ENCODE measurements around the gene LINC01488.

GRCh38 chr11:69437876-69438205 lies 43.6 kb upstream of the LINC01488 start:
- no peak for TF ChIP-seq SP1 (IDR thresholded peaks at IDR 0.05; ENCODE audit: low read depth, low read length)
- no peak for TF ChIP-seq TAF1 (IDR thresholded peaks at IDR 0.05; ENCODE audit: borderline replicate concordance, low read depth, low read length)
- TF ChIP-seq CTCF (IDR thresholded peaks at IDR 0.05 in 2 of 3, conservative IDR thresholded peaks at IDR 0.05 in 1 of 3; ENCODE audit: control insufficient read depth in 2 of 3, extremely low read depth in 1 of 3, insufficient read depth in 1 of 3, low read depth in 3 of 3, low read length in 3 of 3), result no peak
- TF ChIP-seq MYC (IDR thresholded peaks at IDR 0.05; ENCODE audit: insufficient read depth, insufficient read length, insufficient replicate concordance, low read length, severe bottlenecking), result no peak
- TF ChIP-seq ATF2 (IDR thresholded peaks at IDR 0.05; ENCODE audit: low read length), result no peak
- TF ChIP-seq IRF5 (IDR thresholded peaks at IDR 0.05; ENCODE audit: borderline replicate concordance), result no peak
- no peak for TF ChIP-seq MAX (IDR thresholded peaks at IDR 0.05; ENCODE audit: low read depth, low read length)
- TF ChIP-seq FOXK2 (IDR thresholded peaks at IDR 0.05), result no peak
- TF ChIP-seq REST (IDR thresholded peaks at IDR 0.05; ENCODE audit: low read depth, low read length), result no peak
- TF ChIP-seq RCOR1 (conservative IDR thresholded peaks at IDR 0.05; ENCODE audit: low read depth, low read length), result no peak
- no peak for TF ChIP-seq E4F1 (IDR thresholded peaks at IDR 0.05; ENCODE audit: borderline replicate concordance, partially characterized antibody)
- no peak for TF ChIP-seq EZH2 (IDR thresholded peaks at IDR 0.05; ENCODE audit: borderline replicate concordance, control insufficient read depth, low read depth, low read length)
